ENCODE data around the gene ARL17A.
A peak's percentile ranks its signal among the peaks of the same experiment; 100 is the strongest.
"Not testable (repeated sequence)": the region's sequence is repeated elsewhere in the genome, so short reads cannot be mapped to it uniquely, and the experiment has no call there.

Gene ARL17A

GRCh38 chr17:46579083-46580075, at the start of gene ARL17A:
TSS of gene ARL17A (minus strand) at chr17:46579691. CDS start at chr17:46576322, 3,369 bp downstream.
- peak; percentile 46 for DNase-seq (ENCODE audit: low read depth)

- not testable (repeated sequence) for DNase-seq (ENCODE audit: low read depth)
Measured at GRCh38 chr17:46628753-46629436, 49.4 kb upstream of the ARL17A start.

- DNase-seq (ENCODE audit: low read depth), result not testable (repeated sequence)
Measured at GRCh38 chr17:46627452-46627851, 48.0 kb upstream of the ARL17A start.

GRCh38 chr17:46624726-46625125, 45.2 kb upstream of the ARL17A start:
- DNase-seq (ENCODE audit: low read depth), result not testable (repeated sequence)

GRCh38 chr17:46623790-46624189, 44.3 kb upstream of the ARL17A start:
- DNase-seq (ENCODE audit: low read depth), result not testable (repeated sequence)

GRCh38 chr17:46618975-46619374, 39.5 kb upstream of the ARL17A start:
- not testable (repeated sequence) for DNase-seq (ENCODE audit: low read depth)

- not testable (repeated sequence) for DNase-seq (ENCODE audit: low read depth)
Measured at GRCh38 chr17:46617121-46617520, 37.6 kb upstream of the ARL17A start.

- DNase-seq (ENCODE audit: low read depth), result not testable (repeated sequence)
Measured at GRCh38 chr17:46613876-46614275, 34.4 kb upstream of the ARL17A start.

GRCh38 chr17:46611304-46611703, 31.8 kb upstream of the ARL17A start:
- not testable (repeated sequence) for DNase-seq (ENCODE audit: low read depth)

GRCh38 chr17:46603125-46603524, 23.6 kb upstream of the ARL17A start:
- not testable (repeated sequence) for DNase-seq (ENCODE audit: low read depth)

GRCh38 chr17:46600767-46601166, 21.3 kb upstream of the ARL17A start:
- not testable (repeated sequence) for DNase-seq (ENCODE audit: low read depth)

- DNase-seq (ENCODE audit: low read depth), result not testable (repeated sequence)
Measured at GRCh38 chr17:46598344-46598931, 18.9 kb upstream of the ARL17A start.

GRCh38 chr17:46591332-46591731, 11.8 kb upstream of the ARL17A start:
- not testable (repeated sequence) for DNase-seq (ENCODE audit: low read depth)

GRCh38 chr17:46590157-46591146, 11.0 kb upstream of the ARL17A start, which contains the start of gene NSF:
TSS of gene NSF (plus strand) at chr17:46590669. CDS start at chr17:46590776, 107 bp downstream.
- not testable (repeated sequence) for DNase-seq (ENCODE audit: low read depth)

- DNase-seq (ENCODE audit: low read depth), result not testable (repeated sequence)
Measured at GRCh38 chr17:46585444-46585843, 6.0 kb upstream of the ARL17A start.

- DNase-seq (ENCODE audit: low read depth), result not testable (repeated sequence)
Measured at GRCh38 chr17:46580082-46580481, 591 bp upstream of the ARL17A start.

- DNase-seq (ENCODE audit: low read depth), result not testable (repeated sequence)
Measured at GRCh38 chr17:46571796-46572195, 7.7 kb downstream of the ARL17A start.

- not testable (repeated sequence) for DNase-seq (ENCODE audit: low read depth)
Measured at GRCh38 chr17:46566980-46567379, 12.5 kb downstream of the ARL17A start.

- not testable (repeated sequence) for DNase-seq (ENCODE audit: low read depth)
Measured at GRCh38 chr17:46566284-46566683, 13.2 kb downstream of the ARL17A start.

GRCh38 chr17:46560048-46560447, 19.4 kb downstream of the ARL17A start:
- DNase-seq (ENCODE audit: low read depth), result not testable (repeated sequence)

GRCh38 chr17:46559155-46559554, 20.3 kb downstream of the ARL17A start:
- DNase-seq (ENCODE audit: low read depth), result not testable (repeated sequence)
